GM18909 (cell line): Measurements from ENCODE around the gene EMD.

ENCODE experiments used
- ATAC-seq: cut with Tn5 transposase; IDR thresholded peaks from one replicate; pipeline ENCODE4 v1.9.1; 2021; ENCODE audit warnings: mild to moderate bottlenecking; ENCODE audit not compliant: unreplicated experiment, poor library complexity

Gene EMD

DNA sequence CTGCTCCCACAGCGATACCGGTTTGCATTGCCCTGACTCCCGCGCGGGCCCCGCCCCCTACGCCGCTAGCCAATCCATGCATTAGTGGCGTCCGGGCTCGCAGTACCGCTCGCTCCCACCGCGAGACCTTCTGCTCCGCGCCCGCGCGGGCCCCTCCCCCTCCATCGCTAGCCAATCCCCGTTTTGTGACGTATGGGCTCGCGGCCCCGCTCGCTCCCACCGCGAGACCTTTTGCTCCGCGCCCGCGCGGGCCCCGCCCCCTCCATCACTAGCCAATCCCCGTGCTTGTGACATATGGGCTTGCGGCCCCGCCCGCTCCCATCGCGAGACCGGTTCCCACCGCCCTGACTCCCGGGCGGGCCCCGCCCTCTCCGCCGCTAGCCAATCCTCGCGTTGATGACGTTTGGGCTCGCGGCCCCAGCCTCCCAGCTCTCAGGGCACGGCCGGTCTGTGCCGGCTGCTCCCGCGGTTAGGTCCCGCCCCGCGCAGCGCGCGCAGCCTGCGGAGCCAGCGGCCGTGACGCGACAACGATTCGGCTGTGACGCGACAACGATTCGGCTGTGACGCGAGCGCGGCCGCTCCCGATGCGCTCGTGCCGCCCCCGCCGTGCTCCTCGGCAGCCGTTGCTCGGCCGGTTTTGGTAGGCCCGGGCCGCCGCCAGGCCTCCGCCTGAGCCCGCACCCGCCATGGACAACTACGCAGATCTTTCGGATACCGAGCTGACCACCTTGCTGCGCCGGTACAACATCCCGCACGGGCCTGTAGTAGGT is at the start of gene EMD:
Gene EMD, plus strand, starts transcription at position 497 of the 770 bp plus-strand sequence. Its CDS starts 190 bp downstream, at position 687.
- ATAC-seq: peak; percentile 82

DNA sequence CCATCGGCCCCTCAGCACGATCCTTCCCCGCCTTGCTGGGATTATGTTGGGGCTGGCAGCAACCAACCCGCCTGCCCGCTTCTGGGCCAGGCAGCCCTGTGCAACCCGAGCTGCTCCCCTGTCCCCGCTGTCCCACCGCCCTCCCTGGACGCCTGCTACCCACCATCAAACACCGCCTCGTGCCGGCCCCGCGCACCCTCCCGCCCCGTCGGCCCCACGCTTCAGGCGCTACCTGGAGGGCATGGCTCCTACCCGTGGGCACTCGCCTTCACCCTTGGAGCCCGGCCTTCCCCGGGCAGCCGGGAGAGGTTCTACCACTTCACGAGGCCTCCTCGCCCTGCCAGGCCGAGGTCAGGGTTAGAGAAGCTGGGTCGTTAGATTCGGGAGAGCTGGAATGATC is 46.5 kb upstream of the EMD start:
- ATAC-seq: no peak

DNA sequence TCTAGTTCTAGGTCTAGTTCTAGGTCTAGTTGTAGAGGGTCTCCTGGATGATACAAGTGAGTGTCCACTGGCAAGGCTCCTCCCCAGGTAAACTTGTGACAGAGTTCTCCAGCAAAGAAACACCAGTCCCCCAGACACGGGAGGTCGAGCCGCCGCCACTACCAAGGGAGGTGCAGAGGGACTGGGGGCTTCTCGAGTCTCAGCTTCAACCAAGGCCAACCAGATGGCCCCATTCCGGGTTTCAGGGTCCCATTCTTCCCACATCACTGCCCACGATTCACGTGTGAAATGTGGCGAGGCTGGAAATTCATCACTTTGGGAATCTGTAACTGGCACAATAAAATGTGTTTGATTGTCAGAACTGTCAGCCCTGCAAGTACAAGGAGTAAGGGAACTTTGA is 46.0 kb upstream of the EMD start:
- no peak for ATAC-seq

DNA sequence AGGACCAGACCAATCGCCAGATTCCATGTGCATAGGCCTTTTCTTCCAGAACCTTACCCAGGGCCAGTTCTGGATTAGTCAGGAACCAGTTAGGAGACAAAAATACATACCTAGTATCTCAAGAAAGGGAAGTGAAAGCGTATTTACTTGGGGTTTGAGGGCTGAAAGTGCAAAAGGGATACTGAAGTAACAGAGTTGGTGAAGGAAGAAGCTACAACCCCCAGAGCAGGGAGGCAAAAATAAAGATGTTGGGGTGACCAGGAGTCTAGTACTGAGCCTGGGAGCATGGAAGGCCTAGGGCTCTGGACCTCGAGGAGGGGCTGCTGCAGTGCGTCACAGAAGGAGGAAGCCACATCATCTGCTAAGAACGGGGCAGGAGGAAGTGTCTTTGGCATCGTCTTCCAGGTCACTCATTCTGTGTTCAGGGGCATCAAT is 45.2 kb upstream of the EMD start:
- ATAC-seq: peak; percentile 68

DNA sequence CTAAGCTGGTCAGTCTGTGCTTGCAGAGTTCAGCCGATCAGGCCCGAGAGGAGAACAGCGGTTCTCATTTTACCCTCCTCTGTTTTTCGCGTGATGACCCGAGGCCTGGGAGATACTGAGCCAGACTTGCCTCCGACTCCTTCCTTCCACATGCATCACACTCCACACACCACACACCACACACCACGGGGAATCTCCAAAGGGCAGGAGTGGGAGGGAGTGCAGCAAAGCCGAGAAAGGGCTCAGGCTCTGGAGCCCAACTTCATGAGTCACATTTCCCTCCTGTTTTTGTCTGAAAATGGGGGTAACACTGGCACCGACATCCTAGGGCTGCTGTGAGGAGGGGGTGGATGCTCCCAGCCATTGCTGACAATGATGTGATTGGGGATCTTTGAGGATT is 44.6 kb upstream of the EMD start:
- no peak for ATAC-seq

DNA sequence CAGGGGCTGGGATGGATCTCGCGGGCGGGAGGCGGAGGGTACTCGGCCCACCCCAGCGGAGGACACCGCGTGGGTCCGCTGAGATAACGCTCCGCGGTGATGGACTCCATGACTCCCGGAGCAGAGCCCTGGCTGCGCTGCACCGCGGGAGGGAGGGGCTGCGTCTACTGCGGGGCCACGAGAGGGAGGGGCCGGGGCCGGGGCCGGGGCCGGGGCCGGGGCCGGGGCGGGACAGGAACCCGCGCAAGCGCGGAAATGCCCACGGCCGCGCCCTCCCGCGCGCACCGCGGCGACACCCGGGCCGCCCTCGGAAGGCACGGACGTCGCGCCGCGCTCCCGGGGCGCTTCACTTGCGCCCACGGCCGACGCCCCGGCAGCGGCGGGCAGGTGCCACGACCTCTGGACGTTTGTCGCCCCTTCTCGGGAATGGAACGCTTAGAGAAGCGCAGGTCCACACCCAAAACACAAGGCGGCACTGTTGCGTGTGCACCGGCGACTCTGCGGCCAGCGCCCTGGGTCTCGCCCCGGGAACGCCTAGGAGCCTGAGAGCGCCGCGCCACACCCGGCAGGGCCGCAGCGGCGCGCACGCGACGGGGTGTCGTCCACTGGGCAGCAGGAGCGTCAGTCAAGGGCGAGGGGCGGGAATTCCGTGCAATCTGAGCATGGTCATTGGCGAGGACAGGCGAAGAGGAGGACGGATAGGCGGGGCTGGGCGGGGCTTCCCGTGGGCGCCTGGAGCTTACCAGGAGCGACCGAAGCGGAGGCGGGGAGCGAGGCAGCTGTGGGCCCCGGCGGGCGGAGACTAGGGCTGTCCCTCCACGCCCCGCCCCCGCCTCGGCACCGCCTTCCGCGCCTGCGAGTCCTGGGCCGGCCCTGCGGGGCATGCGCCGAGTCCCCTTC is 37.4 kb upstream of the EMD start:
- ATAC-seq: peak; percentile 75

DNA sequence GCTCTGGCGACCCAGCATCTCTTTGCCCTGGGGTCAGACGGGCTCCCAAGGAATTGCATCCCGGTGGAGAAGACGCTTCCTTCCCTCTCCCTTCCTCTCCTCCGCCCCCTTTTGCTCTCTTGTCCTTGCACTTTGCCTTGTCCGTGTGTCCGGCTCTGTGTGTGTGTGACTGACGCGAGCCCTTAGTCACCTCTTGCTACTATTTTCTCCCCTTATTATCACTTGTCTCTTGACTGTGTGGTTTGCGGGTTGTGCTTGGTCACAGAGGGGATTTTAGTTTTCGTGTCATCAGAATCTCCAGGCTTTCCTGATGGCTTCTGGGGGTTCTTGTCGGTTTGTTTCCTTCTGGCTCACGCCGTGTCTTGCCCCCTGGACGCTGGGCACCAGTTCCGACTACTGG is 36.0 kb upstream of the EMD start:
- ATAC-seq: peak; percentile 17

DNA sequence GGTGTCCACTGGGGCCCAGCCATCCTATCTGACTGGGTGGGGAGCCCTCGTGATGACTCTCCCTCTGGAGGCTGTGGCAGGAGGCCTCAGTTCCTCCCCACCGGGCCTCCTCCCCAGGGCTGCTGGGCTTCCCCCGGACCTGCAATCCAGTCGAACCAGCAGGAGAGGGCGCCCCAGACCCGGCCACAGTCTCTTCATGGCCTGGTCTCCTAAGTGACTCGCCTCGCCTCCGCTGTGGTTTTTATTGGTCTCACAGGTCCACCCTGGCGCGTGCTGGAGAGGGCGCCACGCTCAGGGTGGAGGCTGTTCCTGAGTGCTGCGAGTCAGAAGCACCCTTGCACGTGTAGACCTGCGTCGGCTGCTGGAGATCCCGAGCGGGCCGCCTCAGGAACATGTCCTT is 35.5 kb upstream of the EMD start:
- peak; percentile 34 for ATAC-seq

DNA sequence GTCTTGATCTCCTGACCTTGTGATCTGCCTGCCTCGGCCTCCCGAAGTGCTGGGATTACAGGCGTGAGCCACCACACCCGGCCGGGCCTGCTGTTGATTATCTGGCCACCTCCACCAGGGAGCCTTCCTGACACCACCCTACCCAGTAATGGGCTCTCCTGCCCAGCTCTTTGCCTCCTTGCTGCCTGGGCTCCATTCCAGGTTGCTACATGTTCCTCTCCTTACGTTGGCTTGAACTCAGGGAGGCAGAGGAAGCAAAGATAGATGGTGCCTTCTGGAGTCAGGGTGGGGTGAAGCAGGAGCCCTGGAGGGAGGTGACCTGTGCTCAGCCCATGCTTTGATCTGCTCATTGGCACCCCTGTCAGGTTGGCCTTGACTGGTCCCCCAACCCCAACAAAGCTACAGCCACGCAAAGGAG is 31.0 kb upstream of the EMD start:
- ATAC-seq: no peak

DNA sequence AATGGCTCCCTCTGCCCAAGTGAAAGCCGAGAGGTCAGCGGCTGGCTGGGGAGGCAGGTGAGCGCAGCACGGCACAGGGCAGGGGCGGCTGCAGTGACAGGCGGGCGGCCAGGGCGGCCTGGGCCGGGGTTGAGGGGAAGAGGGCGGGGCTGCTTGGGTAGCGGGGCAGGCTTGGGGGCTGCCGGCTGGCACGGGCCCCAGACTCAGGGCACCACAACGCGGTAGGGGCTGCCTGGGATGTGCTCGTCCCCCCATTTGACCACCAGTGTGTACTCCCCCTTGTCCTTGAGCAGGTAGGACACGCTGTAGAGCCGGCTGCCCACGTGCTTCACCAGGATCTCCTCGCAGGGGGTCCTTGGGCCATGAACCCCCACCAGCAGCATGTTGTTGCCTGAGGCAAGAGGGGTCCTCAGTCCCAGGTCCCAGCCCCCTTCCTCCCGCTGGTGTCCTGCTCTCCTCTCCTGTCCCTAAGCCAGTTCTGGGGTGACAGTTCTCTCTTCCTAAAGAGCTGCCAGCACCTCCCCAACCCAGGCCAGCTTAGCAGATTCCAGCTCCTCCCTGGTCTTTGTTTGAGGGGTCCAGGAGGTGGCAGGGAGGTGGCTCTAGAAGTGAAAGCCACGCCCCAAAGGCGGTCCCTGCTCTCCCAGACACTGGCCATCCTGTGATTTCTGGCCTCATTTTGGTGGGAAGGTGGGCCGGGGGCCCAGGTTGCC is 30.3 kb upstream of the EMD start:
- ATAC-seq: no peak

DNA sequence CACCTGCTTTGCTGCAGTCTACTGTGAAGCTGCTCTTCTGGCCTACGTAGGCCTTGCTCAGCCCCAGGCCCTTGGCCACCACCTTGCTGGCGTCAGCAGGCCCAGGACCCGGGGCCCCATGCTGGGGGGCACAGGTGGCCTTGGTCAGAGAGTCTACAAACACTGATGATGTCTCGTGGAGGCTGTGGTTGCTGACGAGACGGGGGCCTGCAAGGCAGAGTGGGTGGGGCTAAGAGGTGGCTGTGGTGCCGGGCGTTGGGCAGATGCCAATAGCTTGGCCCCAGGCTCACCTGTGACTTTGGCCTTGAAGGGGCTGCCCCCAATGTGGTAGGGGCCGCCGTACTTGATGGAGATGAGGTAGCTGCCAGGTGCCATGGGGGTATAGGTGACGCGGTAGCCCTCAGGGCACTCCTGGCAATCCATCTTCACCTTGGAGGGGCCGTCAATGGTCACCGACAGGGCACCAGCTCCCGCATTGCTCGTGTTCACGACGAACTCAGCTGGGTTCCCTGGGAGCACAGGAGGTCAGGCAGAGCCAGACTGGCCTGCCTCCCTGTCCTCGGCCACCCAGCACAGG is 29.6 kb upstream of the EMD start:
- ATAC-seq: no peak

DNA sequence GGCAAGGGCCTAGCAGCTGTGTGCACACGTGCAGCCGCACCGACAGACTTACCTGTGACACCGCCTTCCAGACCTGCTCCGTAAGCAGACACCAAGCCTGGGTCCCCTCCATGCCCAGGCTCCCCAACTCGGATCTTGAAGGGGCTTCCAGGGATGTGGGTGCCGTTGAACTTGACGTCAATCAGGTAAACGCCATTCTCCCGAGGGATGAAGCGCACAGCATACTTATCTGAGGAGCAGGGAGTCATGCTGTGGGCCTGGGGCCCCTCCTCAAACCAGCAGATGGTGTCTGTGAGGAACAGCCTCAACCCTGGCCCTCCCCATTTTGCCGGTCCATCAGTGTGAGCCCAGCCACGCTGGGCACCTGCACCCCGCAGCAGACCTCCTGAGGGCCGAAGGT is 29.1 kb upstream of the EMD start:
- no peak for ATAC-seq

DNA sequence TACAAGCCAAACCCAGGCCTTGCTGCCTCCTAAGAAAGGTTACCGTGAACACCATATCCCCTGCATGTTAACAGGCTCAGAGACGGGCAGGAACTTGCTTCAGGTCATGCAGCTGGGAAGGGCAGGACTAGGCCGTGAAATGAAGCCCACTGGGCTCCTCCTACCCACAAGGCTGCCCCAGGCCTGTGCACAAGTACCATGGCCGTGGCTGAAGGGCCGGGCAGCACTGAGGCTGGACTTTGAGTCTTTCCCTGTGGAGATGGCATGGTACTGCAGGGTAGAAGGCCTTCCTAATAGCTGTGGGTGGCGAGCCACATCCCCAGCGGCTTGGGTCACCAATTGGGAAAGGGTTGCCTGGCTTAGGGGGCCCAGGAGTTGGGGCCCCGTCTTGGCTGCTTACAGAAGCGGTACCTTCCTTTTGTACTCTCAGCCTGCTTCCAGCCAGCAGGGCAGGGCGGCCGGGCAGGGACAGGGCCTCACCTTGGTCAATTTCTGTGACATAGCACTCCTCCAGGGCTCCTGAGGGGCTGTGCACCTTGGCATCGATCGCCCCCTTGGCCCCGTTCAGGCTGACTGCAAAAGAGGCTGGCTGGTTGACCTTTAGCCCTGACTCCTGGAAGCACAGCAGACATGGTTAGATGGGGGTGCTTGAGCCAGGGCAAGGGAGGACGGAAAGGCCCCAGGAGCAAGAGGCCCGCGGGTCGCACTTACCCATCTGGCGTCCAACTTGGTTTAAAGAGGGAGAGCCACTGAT is 28.5 kb upstream of the EMD start:
- no peak for ATAC-seq

DNA sequence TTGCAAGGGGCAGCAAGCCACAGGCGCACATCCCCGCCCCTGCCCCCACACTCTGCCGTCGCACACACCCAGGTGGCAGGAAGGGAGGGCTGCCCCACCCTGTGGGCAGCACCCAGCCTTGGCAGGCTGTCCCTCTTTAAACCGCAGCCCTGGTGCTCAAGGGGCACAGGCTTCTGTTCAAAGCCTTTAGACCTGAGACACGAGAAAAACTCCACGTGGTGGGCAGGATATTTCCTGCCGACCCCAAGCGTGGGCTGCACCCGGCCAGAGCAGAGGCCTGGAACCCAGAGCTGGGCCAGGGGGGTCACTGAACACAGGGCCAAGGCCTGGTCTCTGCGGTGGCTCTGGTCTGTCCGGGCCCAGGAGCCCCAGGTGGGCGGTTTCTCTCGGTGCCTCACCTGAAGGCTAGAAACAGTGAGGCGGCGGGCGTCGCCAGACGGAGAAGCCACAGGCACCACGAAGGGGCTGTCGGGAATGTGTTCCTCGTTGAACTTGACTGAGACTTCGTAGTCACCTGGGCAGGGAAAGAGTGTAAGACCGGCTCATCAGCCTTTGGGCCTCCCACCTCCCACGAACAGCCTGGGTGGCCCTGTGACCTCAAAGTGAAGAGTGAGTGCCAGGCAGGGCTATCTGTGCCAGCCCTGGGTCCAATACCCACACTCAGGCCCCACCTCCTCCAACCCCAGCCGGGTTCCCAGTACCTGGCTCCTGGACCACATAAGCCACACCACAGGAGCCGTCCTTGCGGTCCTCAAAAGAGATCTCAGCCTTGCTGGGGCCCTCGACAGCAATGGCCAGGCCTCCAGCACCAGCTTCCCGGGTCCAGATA is 27.7 kb upstream of the EMD start:
- ATAC-seq: no peak

DNA sequence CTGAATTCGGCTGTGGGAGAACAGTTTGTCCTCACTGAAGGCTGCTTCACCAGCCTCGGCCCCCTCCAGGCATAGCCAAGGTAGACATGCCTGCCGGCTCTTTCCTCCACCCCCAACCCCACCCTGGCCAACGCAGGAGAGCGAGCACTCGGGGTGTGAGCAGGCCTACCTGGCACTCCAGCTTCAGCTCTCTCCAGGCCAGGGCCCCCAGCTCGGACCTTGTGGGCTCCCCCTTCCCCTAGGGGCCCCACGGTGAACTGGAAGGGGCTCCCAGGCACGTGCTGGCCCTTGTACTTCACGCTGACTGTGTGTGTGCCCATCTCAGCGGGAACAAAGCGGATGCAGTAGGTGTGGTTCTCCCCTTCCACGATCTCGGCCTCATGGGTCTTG is 27.1 kb upstream of the EMD start:
- ATAC-seq: no peak

DNA sequence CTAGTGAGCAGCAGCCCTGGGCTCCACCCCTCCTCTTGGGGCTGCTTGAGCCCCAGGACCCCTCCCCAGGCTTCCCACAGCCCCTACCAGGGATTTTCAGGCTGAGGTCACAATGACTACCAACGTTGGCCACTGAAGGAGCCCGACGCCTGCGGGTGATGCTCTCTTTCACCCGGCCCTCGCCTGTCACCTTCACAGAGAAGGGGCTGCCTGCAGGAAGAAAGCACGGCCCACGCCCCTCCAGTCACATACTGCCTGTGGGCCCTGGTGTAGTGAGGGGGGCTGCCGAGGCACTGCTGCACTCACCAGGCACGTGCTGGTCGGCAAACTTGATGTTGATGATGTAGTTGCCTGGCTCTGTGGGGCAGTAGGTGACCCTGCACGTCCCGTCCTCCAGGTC is 26.6 kb upstream of the EMD start:
- no peak for ATAC-seq

DNA sequence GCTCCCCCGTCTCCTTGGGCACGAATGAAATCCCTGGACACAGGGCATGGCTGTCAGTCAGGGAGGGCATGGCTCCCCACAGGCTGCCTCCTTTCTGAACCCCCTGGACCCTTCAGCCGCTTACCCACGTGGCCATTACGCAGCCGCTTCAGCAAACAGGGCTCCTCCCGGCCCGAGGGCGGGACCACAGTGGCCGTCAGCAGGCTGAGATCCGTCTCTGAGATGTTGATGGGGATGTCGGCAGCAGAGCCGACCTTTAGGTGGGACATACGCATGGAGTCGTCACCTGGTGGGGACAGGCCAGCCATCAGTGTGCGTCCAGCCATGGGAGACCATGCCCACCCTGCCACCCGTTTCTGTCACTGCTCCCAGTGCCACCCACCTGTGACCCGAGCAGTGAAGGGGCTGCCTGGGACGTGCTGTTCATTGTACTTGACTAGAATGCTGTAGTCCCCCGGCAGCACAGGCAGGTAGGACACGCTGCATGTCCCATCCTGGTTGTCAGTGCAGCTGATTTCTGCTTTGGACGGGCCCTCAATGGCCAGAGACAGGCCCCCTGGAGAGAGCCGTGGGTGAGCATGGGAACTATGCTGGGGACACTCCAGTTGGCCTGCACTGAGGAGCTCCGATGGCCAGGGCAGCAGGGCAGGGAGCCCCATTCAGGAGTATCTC is 25.8 kb upstream of the EMD start:
- ATAC-seq: no peak

DNA sequence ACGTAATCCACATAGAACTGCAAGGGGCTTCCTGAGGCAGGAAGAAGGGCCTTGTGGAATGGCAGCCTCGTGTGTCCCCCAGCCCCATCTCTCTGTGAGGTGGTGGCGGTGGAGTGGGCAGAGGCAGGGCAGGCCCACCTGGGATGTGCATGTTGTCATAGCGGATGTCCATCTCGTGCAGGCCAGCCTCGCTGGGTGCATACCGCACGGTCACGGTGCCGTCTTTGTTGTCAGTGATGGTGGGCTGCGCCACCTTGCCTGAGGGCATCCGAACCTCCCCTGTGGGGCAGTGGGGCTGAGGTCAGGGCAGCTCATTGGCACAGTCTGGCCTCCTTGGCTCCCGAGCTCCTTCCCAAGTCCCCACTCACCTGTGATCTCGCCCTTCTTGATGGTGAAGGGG is 25.1 kb upstream of the EMD start:
- ATAC-seq: no peak
